Naive thymus-derived CD8-positive, alpha-beta T cell (primary cell): ENCODE data around the gene ASMTL. TPM values are rescaled to one million over a fixed set of nuclear protein-coding genes. Genes with fewer than 3 reads are reported as not detected.
"Not testable (repeated sequence)": the region's sequence is repeated elsewhere in the genome, so short reads cannot be mapped to it uniquely, and the experiment has no call there.

Source experiments
- ATAC-seq, 2 donors: fragments of 150-1000 bp; cut with Tn5 transposase in 1 of 2; sonication (Bioruptor Pico), chemical (Tn5 transposase) in 1 of 2; 1 replicate in 1 of 2; 2 replicates in 1 of 2; pipeline ENCODE4 v1.10.0; 2021; ENCODE audit warnings: mild to moderate bottlenecking in 2 of 2, moderate library complexity in 2 of 2
- POLR2A ChIA-PET: fragments of 350-600 bp; sonication (Branson Sonifier 250); formaldehyde crosslinking; loops from one replicate; lab custom pipeline; 2021; ENCODE audit warnings: antibody characterized with exemption; lab: Charles Lee
- DNase-seq, 10 donors: peaks; one replicate each; pipeline versions ENCODE4 v3.0.0 to v3.0.0-alpha.2; 2020 to 2022
- H3K27ac Mint-ChIP-seq, 10 donors: one replicate each; pipeline ENCODE4 v1.8.0; 2020 to 2022; ENCODE audit warnings: mild to moderate bottlenecking in 10 of 10, mixed read lengths in 10 of 10, moderate library complexity in 4 of 10, inconsistent platforms in 1 of 10
- H3K27me3 Mint-ChIP-seq, 5 donors: one replicate each; pipeline ENCODE4 v1.8.0; 2021 to 2022; ENCODE audit warnings: mixed read lengths in 5 of 5
- H3K36me3 Mint-ChIP-seq, 3 donors: one replicate each; pipeline ENCODE4 v1.8.0; 2020 to 2022; ENCODE audit warnings: mixed read lengths in 3 of 3, mild to moderate bottlenecking in 2 of 3, inconsistent platforms in 1 of 3
- H3K4me1 Mint-ChIP-seq, 4 donors: one replicate each; pipeline ENCODE4 v1.8.0; 2021 to 2022; ENCODE audit warnings: mixed read lengths in 4 of 4
- H3K4me3 Mint-ChIP-seq, 10 donors: one replicate each; pipeline ENCODE4 v1.8.0; 2020 to 2022; ENCODE audit warnings: mild to moderate bottlenecking in 10 of 10, mixed read lengths in 10 of 10, moderate library complexity in 6 of 10, inconsistent platforms in 1 of 10
- H3K9me3 Mint-ChIP-seq, 9 donors: one replicate each; pipeline ENCODE4 v1.8.0; 2020 to 2022; ENCODE audit warnings: mixed read lengths in 9 of 9, mild to moderate bottlenecking in 3 of 9, inconsistent platforms in 1 of 9, moderate library complexity in 1 of 9
- polyA plus RNA-seq, 3 donors: library from polyadenylated mRNA; unstranded; fragments of 300-500 nt; fragmentation: Illumina TruSeq; gene quantifications; one replicate each; pipeline ENCODE4 v1.2.3, GENCODE V29; 2021
- total RNA-seq, 8 experiments: library from RNA in 2 of 8; stranded (reverse) in 2 of 8; gene quantifications; one replicate each; pipeline ENCODE4 v1.2.3 and lab custom pipeline; 2021 to 2026

Gene ASMTL
- total and polyA plus RNA-seq, 5 experiments from 2014 or later: 24.9 to 43.6 (median 37.8) TPM

DNA sequence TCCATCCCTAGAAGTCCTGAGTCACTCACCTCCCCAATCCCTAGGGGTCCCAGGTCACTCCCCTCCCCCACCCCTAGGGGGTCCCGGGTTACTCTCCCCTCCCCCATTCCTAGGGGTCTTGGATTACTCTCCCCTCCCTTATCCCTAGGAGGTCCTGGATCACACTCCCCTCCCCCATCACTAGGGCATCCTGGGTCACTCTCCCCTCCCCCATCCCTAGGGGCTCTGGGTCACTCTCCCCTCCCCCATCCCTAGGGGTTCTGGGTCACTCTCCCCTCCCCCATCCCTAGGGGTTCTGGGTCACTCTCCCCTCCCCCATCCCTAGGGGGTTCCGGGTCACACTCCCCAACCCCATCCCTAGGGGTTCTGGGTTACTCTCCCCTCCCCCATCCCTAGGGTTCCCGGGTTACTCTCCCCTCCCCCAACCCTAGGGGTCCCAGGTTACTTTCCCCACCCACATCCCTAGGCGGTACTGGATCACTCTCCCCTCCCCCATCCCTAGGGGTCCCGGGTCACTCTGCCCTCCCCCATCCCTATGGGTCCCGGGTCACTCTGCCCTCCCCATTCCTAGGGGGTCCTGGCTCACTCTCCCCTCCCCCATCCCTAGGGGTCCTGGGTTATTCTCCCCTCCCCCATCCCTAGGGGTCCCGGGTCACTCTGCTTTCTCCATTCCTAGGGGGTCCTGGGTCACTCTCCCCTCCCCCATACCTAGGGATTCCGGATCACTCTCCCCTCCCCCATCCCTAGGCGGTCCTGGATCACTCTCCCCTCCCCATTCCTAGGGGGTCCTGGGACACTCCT, 2.1 kb downstream of the ASMTL start:
- Mint-ChIP-seq H3K4me3 (no peak overlapping the region), H3K27ac (peak overlapping the region in 3 of 10 donors; percentile 37 to 89 (median 62)), H3K9me3 (peaks cover 0 to 27% (median 13%) of the 10 kb centered on the region in 9 donors), H3K36me3 (peaks cover 10 to 15% (median 14%) of the 10 kb centered on the region in 3 donors), H3K27me3 (no peaks in the 10 kb centered on the region), H3K4me1 (peaks cover 30 to 44% (median 36%) of the 10 kb centered on the region in 4 donors)
- peak in 3 of 10 donors; percentile 12 to 67 (median 18) for DNase-seq
- POLR2A ChIA-PET: no interaction called here
- ATAC-seq: no peak

DNA sequence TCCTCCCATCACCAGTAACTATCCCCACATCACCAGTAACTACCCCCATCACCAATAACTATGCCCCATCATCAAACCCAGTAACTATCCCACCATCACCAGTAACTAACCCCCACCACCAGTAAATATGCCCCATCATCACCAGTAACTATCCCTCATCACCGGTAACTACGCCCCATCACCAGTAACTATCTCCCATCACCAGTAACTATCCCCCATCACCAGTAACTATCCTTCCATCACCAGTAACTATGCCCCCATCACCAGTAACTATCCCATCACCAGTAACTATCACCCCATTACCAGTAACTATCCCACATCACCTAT, 2.9 kb downstream of the ASMTL start:
- POLR2A ChIA-PET: no interaction called here
- peaks cover 28 to 41% (median 36%) of the 10 kb centered on the region in 4 donors for H3K4me1 Mint-ChIP-seq
- peak overlapping the region in 5 of 10 donors; percentile 4 to 89 (median 61) for H3K27ac Mint-ChIP-seq
- DNase-seq (peak in 1 of 10 donors; percentile 7), ATAC-seq (no peak)
- no peaks in the 10 kb centered on the region for H3K27me3 Mint-ChIP-seq
- peaks cover 12 to 21% (median 20%) of the 10 kb centered on the region in 3 donors for H3K36me3 Mint-ChIP-seq
- peaks cover 2 to 33% (median 16%) of the 10 kb centered on the region in 9 donors for H3K9me3 Mint-ChIP-seq
- H3K4me3 Mint-ChIP-seq: peak overlapping the region in 6 of 10 donors; percentile 5 to 50 (median 43)

DNA sequence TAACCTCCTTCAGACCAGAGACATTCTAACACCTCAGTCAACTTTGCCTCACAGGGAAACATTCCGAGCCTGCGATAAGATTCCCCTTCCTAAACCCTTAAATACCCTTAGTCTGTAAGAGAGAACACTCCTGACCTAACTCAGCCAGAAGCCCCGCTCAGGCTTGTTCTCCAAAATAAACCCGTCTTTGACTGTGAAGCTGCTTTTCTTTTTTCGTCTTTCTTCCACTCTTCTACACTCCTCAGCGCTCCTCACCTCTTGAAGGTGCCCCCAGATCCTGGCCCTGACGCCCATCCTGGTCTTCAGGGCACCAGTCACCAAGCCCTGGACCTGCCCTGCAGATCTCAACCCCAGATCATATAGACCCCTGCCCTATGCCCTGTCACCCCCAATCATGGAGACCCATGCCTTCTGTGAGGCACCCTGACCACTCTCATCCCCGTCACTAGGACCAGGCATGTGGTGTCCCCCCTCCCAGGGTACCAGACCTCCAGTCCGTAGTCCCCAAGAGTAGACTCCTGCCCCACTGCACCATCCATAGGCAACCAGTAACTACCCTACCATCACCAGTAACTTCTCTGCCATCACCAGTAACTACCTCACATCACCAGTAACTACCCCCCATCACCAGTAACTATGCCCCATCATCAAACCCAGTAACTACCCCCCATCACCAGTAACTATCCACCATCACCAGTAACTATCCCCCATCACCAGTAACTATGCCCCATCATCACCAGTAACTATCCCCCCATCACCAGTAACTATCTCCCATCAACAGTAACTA, 3.5 kb downstream of the ASMTL start:
- H3K4me1 Mint-ChIP-seq: peaks cover 31 to 41% (median 36%) of the 10 kb centered on the region in 4 donors
- POLR2A ChIA-PET: no interaction called here
- H3K9me3 Mint-ChIP-seq: peaks cover 2 to 34% (median 20%) of the 10 kb centered on the region in 9 donors
- ATAC-seq: no peak
- H3K36me3 Mint-ChIP-seq: peaks cover 16 to 25% (median 24%) of the 10 kb centered on the region in 3 donors
- peak in 2 of 10 donors; percentile 16 to 54 for DNase-seq
- no peaks in the 10 kb centered on the region for H3K27me3 Mint-ChIP-seq
- H3K27ac Mint-ChIP-seq: peak overlapping the region in 5 of 10 donors; percentile 4 to 89 (median 67)
- peak overlapping the region in 3 of 10 donors; percentile 5 to 31 (median 19) for H3K4me3 Mint-ChIP-seq

DNA sequence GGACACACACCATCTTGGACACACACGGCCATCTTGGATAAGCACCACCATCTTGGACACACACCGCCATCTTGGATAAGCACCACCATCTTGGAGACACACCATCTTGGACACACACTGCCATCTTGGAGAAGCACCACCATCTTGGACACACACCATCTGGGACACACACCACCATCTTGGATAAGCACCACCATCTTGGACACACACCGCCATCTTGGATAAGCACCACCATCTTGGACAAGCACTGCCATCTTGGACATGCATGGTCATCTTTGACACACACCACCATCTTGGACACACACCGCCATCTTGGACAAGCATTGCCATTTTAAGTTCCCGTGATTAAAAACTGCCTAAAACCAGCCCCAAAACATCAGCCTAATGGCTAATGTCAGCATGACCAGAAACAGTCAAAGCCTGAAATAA, 4.1 kb downstream of the ASMTL start:
- H3K27me3 Mint-ChIP-seq, POLR2A ChIA-PET, ATAC-seq: not testable (repeated sequence)
- peak overlapping the region in 1 of 10 donors; percentile 61 for H3K4me3 Mint-ChIP-seq
- H3K4me1 Mint-ChIP-seq: peaks cover 34 to 43% (median 38%) of the 10 kb centered on the region in 4 donors
- peak overlapping the region in 5 of 10 donors; percentile 45 to 89 (median 67) for H3K27ac Mint-ChIP-seq
- peaks cover 2 to 37% (median 24%) of the 10 kb centered on the region in 9 donors for H3K9me3 Mint-ChIP-seq
- peaks cover 22 to 29% (median 25%) of the 10 kb centered on the region in 3 donors for H3K36me3 Mint-ChIP-seq
- DNase-seq: peak in 2 of 10 donors; percentile 5 to 11

DNA sequence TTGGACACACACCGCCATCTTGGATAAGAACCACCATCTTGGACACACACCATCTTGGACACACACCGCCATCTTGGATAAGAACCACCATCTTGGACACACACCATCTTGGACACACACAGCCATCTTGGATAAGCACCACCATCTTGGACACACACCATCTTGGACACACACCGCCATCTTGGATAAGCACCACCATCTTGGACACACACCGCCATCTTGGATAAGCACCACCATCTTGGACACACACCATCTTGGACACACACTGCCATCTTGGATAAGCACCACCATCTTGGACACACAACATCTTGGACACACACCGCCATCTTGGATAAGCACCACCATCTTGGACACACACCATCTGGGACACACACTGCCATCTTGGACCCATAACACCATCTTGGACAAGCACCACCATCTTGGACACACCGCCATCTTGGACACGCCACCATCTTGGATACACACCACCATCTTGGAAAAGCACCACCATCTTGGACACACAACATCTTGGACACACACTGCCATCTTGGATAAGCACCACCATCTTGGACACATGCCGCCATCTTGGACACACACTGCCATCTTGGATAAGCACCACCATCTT, 4.6 kb downstream of the ASMTL start:
- Mint-ChIP-seq H3K36me3 (peaks cover 22 to 29% (median 25%) of the 10 kb centered on the region in 3 donors), H3K9me3 (peaks cover 2 to 38% (median 24%) of the 10 kb centered on the region in 9 donors), H3K4me3 (peak overlapping the region in 1 of 10 donors; percentile 61), H3K27ac (peak overlapping the region in 6 of 10 donors; percentile 29 to 91 (median 56)), H3K4me1 (peaks cover 34 to 43% (median 36%) of the 10 kb centered on the region in 4 donors)
- peak in 2 of 10 donors; percentile 16 to 48 for DNase-seq
- ATAC-seq, POLR2A ChIA-PET, H3K27me3 Mint-ChIP-seq: not testable (repeated sequence)

DNA sequence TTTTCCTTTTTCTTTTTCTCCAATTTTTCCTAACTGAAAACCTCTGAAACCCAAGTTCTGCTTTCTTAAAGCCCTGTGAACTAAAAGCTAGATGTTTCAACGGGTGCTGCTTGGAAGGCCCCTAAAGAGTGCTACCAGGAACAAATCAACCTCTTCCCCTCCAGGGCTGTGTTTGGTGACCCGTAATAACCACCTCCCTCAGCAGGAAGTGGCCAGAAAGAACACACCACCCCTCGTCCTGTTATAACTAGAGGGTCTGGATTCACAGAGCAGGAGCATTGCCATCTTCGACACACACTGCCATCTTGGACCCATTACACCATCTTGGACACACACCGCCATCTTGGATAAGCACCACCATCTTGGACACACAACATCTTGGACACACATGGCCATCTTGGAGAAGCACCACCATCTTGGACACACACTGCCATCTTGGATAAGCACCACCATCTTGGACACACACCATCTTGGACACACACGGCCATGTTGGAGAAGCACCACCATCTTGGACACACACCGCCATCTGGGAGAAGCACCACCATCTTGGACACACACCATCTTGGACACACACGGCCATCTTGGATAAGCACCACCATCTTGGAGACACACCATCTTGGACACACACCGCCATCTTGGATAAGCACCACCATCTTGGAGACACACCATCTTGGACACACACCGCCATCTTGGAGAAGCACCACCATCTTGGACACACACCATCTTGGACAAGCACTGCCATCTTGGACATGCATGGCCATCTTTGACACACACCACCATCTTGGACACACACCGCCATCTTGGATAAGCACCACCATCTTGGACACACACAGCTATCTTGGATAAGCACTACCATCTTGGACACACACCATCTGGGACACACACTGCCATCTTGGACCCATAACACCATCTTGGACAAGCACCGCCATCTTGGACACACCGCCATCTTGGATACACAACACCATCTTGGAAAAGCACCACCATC, 5.4 kb downstream of the ASMTL start:
- H3K36me3 Mint-ChIP-seq: peaks cover 25 to 29% (median 27%) of the 10 kb centered on the region in 3 donors
- peak; percentile 23 to 51 for ATAC-seq
- H3K27me3 Mint-ChIP-seq, POLR2A ChIA-PET: not testable (repeated sequence)
- peak in 2 of 10 donors; percentile 15 to 50 for DNase-seq
- peaks cover 30 to 39% (median 32%) of the 10 kb centered on the region in 4 donors for H3K4me1 Mint-ChIP-seq
- peak overlapping the region in 2 of 10 donors; percentile 49 to 65 for H3K27ac Mint-ChIP-seq
- H3K9me3 Mint-ChIP-seq: peaks cover 2 to 42% (median 25%) of the 10 kb centered on the region in 9 donors
- peak overlapping the region in 1 of 10 donors; percentile 39 for H3K4me3 Mint-ChIP-seq

DNA sequence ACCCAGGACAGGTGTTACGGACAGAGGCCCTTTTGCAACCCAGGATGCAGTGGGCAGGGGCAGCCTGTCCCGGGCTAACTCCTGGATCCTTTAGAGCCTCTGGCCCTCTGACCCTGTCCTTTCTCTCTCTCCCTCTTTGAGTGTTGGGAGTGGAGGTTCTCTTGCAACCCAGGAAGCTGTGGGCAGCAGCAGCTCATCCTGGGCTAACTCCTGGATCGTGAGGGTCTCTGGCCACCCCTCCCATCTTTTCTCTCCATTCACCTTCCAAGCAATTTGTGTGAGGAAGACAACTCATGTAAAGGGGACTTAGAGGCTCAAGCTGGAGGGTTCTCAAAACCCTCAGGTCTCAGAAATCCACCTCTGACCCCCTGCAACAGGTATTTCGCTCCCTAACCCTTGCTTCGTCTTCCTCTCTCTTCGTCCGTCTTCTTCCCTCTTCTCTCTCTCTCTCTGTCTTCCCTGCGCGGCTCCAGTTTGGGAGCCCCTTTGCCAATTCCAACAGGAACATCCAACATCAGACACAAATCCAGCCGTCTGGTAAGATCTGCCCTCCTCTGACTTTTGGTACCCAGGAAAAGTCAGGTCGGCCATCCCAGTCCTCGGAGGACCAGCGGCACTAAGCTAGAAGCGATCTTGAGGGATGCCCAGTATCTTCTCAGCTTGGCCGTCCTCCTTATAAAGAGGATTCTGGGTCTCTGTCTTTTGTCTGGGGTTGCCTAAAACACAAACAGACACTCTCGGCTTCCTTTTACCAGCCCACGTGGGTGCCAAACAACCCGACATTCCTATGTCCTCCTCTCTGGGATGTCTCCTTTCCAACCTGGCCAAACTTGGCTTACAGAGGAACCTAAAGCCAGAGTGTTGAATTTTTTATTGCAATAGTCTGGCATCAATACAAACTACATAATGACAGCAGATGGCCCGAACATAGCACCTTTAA, 7.9 kb downstream of the ASMTL start:
- peak in 1 of 10 donors; percentile 10 for DNase-seq
- ATAC-seq: no peak
- H3K27ac Mint-ChIP-seq: peak overlapping the region in 5 of 10 donors; percentile 5 to 90 (median 62)
- no peaks in the 10 kb centered on the region for H3K27me3 Mint-ChIP-seq
- H3K4me3 Mint-ChIP-seq: no peak overlapping the region
- H3K4me1 Mint-ChIP-seq: peaks cover 7 to 32% (median 25%) of the 10 kb centered on the region in 4 donors
- H3K9me3 Mint-ChIP-seq: peaks cover 2 to 46% (median 29%) of the 10 kb centered on the region in 9 donors
- peaks cover 25 to 42% (median 39%) of the 10 kb centered on the region in 3 donors for H3K36me3 Mint-ChIP-seq
- POLR2A ChIA-PET: no interaction called here

DNA sequence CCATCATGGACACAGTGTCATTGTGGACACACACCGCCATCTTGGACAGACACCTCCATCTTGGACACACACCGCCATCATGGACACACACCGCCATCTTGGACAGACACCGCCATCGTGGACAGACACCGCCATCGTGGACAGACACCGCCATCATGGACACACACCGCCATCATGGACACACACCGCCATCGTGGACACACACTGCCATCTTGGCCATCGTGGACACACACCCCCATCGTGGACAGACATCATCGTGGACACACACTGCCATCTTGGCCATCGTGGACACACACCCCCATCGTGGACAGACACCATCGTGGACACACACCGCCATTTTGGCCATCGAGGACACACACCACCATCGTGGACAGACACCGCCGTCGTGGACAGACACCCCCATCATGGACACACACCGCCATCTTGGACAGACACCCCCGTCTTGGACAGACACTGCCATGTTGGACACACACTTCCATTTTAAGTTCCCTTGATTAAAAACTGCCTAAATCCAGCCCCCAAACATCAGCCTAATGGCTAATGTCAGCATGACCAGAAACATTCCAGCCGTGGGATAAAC, 9.1 kb downstream of the ASMTL start:
- Mint-ChIP-seq H3K36me3 (peaks cover 18 to 54% (median 43%) of the 10 kb centered on the region in 3 donors), H3K4me3 (no peak overlapping the region), H3K27me3 (no peaks in the 10 kb centered on the region), H3K27ac (peak overlapping the region in 3 of 10 donors; percentile 46 to 87 (median 53)), H3K9me3 (peaks cover 2 to 38% (median 18%) of the 10 kb centered on the region in 9 donors), H3K4me1 (peaks cover 0 to 20% (median 14%) of the 10 kb centered on the region in 4 donors)
- DNase-seq: peak in 2 of 10 donors; percentile 17 to 55
- ATAC-seq: no peak
- POLR2A ChIA-PET: no interaction called here

DNA sequence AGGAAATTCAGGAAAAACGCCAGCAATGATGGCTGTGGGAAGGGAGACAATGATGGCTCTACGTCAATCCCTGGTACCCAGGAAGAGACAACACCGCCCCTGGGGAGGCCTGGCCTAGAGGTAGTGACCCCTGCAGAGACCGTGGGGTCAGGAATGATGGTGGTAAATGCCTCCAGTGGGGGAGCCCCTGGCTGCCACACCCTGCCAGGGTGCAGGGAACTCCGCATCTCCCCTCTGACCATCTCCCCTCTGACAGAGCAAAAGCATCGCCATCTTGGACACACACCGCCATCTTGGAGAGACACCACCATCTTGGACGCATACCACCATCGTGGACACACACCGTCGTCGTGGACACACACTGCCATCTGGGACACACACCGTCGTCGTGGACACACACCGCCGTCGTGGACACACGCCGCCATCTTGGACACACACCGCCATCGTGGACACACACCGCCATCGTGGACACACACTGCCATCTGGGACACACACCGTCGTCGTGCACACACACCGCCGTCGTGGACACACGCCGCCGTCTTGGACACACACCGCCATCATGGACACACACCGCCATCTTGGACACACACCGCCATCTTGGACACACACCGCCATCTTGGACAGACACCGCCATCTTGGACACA, 9.9 kb downstream of the ASMTL start:
- ATAC-seq (no peak), DNase-seq (peak in 2 of 10 donors; percentile 10 to 47)
- no peaks in the 10 kb centered on the region for H3K27me3 Mint-ChIP-seq
- peak overlapping the region in 2 of 10 donors; percentile 40 to 53 for H3K27ac Mint-ChIP-seq
- peaks cover 2 to 33% (median 11%) of the 10 kb centered on the region in 9 donors for H3K9me3 Mint-ChIP-seq
- POLR2A ChIA-PET: no interaction called here
- no peak overlapping the region for H3K4me3 Mint-ChIP-seq
- H3K36me3 Mint-ChIP-seq: peaks cover 11 to 61% (median 46%) of the 10 kb centered on the region in 3 donors
- peaks cover 0 to 15% (median 12%) of the 10 kb centered on the region in 4 donors for H3K4me1 Mint-ChIP-seq
